Activated CD8-positive, alpha-beta T cell treated with anti-CD3 and anti-CD28 coated beads, Interleukin-2, amount 10 ng/mL, durations not matched to agents 7 days and 5 days (primary cell): ENCODE measurements around the gene SLC22A4. TPM values are rescaled to one million over a fixed set of nuclear protein-coding genes. Genes with fewer than 3 reads are reported as not detected.

ENCODE experiments used
- ATAC-seq: fragments of 150-1000 bp; cut with Tn5 transposase; one replicate; pipeline ENCODE4 v1.10.0; 2021; ENCODE audit warnings: moderate library complexity
- CTCF ChIA-PET: fragments of 350-600 bp; sonication (Branson Sonifier 250); formaldehyde crosslinking; loops from one replicate; lab custom pipeline; 2021; ENCODE audit warnings: antibody characterized with exemption; lab: Charles Lee
- POLR2A ChIA-PET: fragments of 350-600 bp; sonication (Branson Sonifier 250); formaldehyde crosslinking; loops from one replicate; lab custom pipeline; 2021; ENCODE audit warnings: antibody characterized with exemption; lab: Charles Lee
- DNase-seq: peaks from one replicate; pipeline ENCODE4 v3.0.0-alpha.2; 2020
- H3K27ac Mint-ChIP-seq: one replicate; pipeline ENCODE4 v1.8.0; 2021; ENCODE audit warnings: mild to moderate bottlenecking, mixed read lengths
- H3K27me3 Mint-ChIP-seq: one replicate; pipeline ENCODE4 v1.8.0; 2021; ENCODE audit warnings: low read depth, mixed read lengths
- H3K36me3 Mint-ChIP-seq: one replicate; pipeline ENCODE4 v1.8.0; 2021; ENCODE audit warnings: low read depth, mixed read lengths
- H3K4me1 Mint-ChIP-seq: one replicate; pipeline ENCODE4 v1.8.0; 2021; ENCODE audit warnings: low read depth, mixed read lengths
- H3K4me3 Mint-ChIP-seq: one replicate; pipeline ENCODE4 v1.8.0; 2021; ENCODE audit warnings: mild to moderate bottlenecking, mixed read lengths
- H3K9me3 Mint-ChIP-seq: one replicate; pipeline ENCODE4 v1.8.0; 2022; ENCODE audit warnings: mixed read lengths; ENCODE audit not compliant: insufficient read depth
- total RNA-seq, 2 experiments: library from RNA; stranded (reverse); gene quantifications; one replicate each; pipeline ENCODE4 v1.2.3, GENCODE V29; 2021

SLC22A4 gene
- total RNA-seq, 2 experiments from 2014 or later = not detected

DNA sequence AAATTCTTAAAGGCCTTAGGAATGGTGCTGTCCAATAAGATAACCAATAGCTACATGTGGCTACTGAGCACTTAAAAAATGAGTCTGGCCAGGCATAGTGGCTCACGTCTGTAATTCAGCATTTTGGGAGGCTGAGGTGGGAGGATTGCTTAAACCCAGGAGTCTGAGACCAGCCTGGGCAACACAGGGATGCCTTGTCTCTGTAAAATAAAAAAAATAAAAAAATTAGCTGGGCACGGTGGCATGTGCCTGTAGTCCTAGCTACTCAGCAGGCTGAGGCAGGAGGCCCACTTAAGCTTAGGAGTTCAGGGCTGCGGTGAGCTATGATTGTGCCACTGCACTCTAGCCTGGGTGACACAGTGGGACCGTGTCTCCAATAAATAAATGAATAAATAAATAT, 74.0 kb downstream of the SLC22A4 start:
- H3K4me3 Mint-ChIP-seq = no peak overlapping the region
- H3K9me3 Mint-ChIP-seq = no peaks in the 10 kb centered on the region
- ChIA-PET POLR2A (no interaction called here), CTCF (interaction anchor here (0.7 to 2.5 kb wide), 6 partner anchors 13 to 369 kb away, joined by 3 to 6 read pairs (median 4); partner anchors contain the start of gene KIF3A)
- no peak overlapping the region for H3K27ac Mint-ChIP-seq
- ATAC-seq = no peak
- DNase-seq = no peak
- H3K27me3 Mint-ChIP-seq = no peaks in the 10 kb centered on the region
- H3K36me3 Mint-ChIP-seq = no peaks in the 10 kb centered on the region
- H3K4me1 Mint-ChIP-seq = peaks cover 21% of the 10 kb centered on the region

DNA sequence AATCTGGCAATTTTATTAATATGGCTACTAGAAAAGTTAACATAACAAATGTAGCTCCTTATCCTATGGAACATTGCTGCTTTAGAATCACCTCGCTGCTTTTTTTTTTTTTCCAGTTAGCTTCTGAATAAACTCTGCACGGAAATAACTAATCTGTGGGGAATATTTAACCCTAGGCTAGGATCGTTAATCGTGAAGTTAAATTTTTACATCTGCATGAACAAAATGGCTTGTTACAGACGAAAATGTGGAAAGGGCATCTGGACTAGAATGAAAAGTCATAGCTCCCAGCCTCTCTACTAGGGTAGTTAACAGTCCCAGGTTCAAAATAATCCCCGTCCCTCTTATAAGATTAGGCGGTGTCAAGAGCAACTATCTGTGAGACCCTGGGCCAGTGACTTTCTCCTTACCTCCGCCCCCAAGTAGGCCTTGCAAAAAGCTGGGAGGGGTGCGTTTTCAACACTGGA, 74.8 kb downstream of the SLC22A4 start:
- DNase-seq = no peak
- Mint-ChIP-seq H3K9me3 (no peaks in the 10 kb centered on the region), H3K27me3 (no peaks in the 10 kb centered on the region), H3K36me3 (no peaks in the 10 kb centered on the region), H3K4me3 (peak overlapping the region; percentile 73), H3K27ac (peak overlapping the region; percentile 55), H3K4me1 (peaks cover 21% of the 10 kb centered on the region)
- CTCF ChIA-PET = interaction anchor here (0.7 to 2.5 kb wide), 15 partner anchors 10 to 452 kb away, joined by 3 to 12 read pairs (median 4); partner anchors contain the start of genes KIF3A and SLC22A4
- POLR2A ChIA-PET = interaction anchor here (0.6 to 2.1 kb wide), 7 partner anchors 42 to 1047 kb away, joined by 3 to 6 read pairs (median 3); partner anchors contain the start of genes IL3, IRF1 and SLC22A4
- ATAC-seq = no peak

DNA sequence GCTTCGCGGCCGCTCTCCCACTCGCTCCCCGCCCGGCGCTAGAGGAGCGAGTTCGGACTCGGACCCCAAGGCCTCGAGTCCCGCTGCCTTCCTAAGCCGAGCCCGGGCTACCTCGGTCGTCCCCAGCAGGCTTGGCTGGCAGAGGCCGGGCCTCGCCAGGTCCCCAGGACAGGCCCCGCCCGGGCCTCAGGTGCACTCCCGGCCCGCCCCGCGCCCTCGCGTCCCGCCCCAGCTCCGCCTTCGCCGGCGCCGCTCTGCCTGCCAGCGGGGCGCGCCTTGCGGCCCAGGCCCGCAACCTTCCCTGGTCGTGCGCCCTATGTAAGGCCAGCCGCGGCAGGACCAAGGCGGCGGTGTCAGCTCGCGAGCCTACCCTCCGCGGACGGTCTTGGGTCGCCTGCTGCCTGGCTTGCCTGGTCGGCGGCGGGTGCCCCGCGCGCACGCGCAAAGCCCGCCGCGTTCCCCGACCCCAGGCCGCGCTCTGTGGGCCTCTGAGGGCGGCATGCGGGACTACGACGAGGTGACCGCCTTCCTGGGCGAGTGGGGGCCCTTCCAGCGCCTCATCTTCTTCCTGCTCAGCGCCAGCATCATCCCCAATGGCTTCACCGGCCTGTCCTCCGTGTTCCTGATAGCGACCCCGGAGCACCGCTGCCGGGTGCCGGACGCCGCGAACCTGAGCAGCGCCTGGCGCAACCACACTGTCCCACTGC, 75.4 kb downstream of the SLC22A4 start, which contains the start of gene SLC22A5:
TSS of gene SLC22A5 (plus strand) at position 237 of the 707 bp plus-strand sequence. CDS start at position 500, 263 bp downstream.
- H3K4me1 Mint-ChIP-seq = peaks cover 21% of the 10 kb centered on the region
- peak; percentile 72 for DNase-seq
- no peaks in the 10 kb centered on the region for H3K27me3 Mint-ChIP-seq
- POLR2A ChIA-PET = interaction anchor here (0.6 to 2.1 kb wide), 8 partner anchors 41 to 1046 kb away, joined by 3 to 6 read pairs (median 3); partner anchors contain the start of genes IL3, IRF1 and SLC22A4
- no peaks in the 10 kb centered on the region for H3K9me3 Mint-ChIP-seq
- peak; percentile 97 for ATAC-seq
- peak within 1 kb of the TSS; percentile 73 for H3K4me3 Mint-ChIP-seq
- H3K36me3 Mint-ChIP-seq = no peaks in the 10 kb centered on the region
- CTCF ChIA-PET = interaction anchor here (0.7 to 2.5 kb wide), 14 partner anchors 9 to 451 kb away, joined by 3 to 12 read pairs (median 4); partner anchors contain the start of genes KIF3A and SLC22A4
- H3K27ac Mint-ChIP-seq = peak within 1 kb of the TSS; percentile 73

DNA sequence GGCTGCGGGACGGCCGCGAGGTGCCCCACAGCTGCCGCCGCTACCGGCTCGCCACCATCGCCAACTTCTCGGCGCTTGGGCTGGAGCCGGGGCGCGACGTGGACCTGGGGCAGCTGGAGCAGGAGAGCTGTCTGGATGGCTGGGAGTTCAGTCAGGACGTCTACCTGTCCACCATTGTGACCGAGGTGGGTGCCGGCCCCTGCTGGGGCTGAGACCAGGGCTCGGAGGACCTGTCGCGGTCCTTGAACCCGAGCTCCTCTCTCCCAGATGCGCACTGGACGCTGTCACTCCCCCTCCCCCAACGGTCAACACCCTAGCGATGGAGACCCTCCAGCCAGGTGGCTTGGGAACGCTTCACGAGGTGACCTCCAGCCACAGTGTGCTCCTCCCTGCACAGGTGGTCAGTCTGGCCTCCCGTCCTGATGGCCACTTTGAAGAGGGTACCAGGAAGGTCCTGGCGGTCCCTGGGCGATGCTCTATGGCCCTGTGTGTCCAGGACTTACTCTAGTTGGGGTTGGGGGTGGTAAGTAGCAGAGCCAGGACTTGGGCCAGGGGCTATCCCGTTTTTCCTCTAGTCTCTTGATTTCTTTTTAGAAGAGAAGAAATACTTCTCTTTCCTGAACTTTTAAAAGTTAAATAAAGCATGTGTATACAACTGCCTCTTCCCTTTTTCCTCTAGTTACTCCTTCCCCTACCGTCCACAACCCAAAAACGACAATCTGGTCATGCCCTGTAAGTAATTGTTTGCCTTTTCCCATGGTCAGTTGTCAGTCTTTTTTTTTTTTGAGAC, 76.2 kb downstream of the SLC22A4 start:
- Mint-ChIP-seq H3K4me3 (peak overlapping the region; percentile 73), H3K27ac (peak overlapping the region; percentile 73), H3K36me3 (no peaks in the 10 kb centered on the region), H3K9me3 (no peaks in the 10 kb centered on the region), H3K27me3 (no peaks in the 10 kb centered on the region), H3K4me1 (peaks cover 21% of the 10 kb centered on the region)
- ATAC-seq = no peak
- ChIA-PET POLR2A (interaction anchor here (0.6 to 2.1 kb wide), 3 partner anchors 77 to 142 kb away, joined by 3 to 6 read pairs (median 4); partner anchors contain the start of gene IRF1), CTCF (interaction anchor here (0.7 to 2.5 kb wide), 9 partner anchors 9 to 450 kb away, joined by 3 to 8 read pairs (median 4); no protein-coding TSS in a partner anchor)
- DNase-seq = no peak

DNA sequence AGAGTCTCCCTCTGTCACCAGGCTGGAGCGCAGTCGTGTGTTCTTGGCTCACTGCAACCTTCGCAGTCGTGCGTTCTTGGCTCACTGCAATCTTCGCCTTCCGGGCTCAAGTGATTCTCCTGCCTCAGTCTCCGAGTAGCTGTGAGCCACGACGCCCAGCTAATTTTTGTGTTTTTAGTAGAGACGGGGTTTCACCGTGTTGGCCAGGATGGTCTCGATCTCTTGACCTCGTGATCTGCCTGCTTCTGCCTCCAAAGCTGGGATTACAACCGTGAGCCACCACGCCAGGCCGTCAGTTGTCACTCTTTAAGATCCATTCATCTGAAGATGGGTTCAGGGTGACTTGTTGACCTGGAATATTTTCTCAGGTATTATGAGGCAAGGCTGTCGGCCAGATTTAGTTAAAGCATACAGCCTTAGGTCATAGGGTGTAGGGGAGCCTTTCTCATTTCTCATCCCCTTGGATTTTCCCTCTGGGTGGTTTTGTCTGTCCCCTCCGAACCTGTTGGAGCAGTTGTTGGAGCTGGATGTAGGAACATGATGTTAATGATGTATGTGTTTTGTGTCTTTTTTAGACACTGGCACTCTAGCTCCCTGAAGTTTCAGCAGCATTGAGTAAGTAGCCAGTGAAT, 76.9 kb downstream of the SLC22A4 start:
- no peaks in the 10 kb centered on the region for H3K9me3 Mint-ChIP-seq
- H3K4me1 Mint-ChIP-seq = peaks cover 21% of the 10 kb centered on the region
- POLR2A ChIA-PET = no interaction called here
- DNase-seq (no peak), ATAC-seq (no peak)
- H3K4me3 Mint-ChIP-seq = peak overlapping the region; percentile 73
- H3K27ac Mint-ChIP-seq = peak overlapping the region; percentile 73
- CTCF ChIA-PET = interaction anchor here (0.7 to 1.7 kb wide), 7 partner anchors 14 to 308 kb away, joined by 3 to 4 read pairs (median 3); no protein-coding TSS in a partner anchor
- no peaks in the 10 kb centered on the region for H3K27me3 Mint-ChIP-seq
- H3K36me3 Mint-ChIP-seq = no peaks in the 10 kb centered on the region

DNA sequence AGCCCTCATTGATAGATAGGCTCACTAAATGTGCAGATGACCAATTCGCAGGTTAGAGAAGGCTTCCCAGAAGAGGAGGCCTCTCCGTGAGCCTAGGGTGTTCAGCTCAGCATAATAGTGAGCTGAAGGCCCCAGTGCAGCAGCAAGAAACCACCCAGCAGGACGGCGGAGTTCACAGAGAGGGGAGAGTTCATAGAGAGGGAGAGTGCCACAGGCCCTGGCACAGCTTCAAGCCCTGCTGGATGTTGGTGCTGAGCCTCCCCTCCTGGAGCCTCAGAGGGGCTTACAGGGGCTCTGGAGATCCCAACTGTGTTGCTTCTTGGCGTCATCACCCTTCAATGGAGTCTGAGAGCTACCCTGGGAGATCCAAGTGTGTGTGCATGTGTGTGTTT, 77.4 kb downstream of the SLC22A4 start:
- ChIA-PET CTCF (interaction anchor here (0.7 to 1.7 kb wide), 6 partner anchors 13 to 308 kb away, joined by 3 to 4 read pairs (median 3); no protein-coding TSS in a partner anchor), POLR2A (no interaction called here)
- H3K4me1 Mint-ChIP-seq = peaks cover 21% of the 10 kb centered on the region
- H3K4me3 Mint-ChIP-seq = no peak overlapping the region
- H3K36me3 Mint-ChIP-seq = no peaks in the 10 kb centered on the region
- DNase-seq (no peak), ATAC-seq (no peak)
- H3K9me3 Mint-ChIP-seq = no peaks in the 10 kb centered on the region
- H3K27me3 Mint-ChIP-seq = no peaks in the 10 kb centered on the region
- H3K27ac Mint-ChIP-seq = no peak overlapping the region

DNA sequence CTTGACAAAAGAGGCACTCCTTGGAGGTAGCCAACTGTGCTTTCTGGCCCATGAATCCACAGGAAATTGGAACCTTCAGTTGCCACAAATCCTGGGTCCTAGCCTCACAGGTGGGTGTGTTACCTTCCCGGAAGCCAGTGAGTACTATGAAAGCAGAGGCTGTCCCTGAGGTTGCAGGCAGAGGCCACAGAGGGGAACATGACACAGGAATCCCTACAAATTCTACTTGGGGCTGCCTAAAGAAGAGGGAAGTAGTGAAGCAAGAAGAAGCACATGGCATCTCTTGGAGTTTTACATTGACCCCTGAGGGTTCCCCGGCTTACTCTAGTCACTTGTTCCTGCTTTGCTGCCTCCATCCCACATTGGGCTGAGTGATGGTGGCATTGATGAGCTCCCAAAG, 77.9 kb downstream of the SLC22A4 start:
- ChIA-PET CTCF (interaction anchor here (0.7 to 1.7 kb wide), 5 partner anchors 14 to 309 kb away, joined by 3 to 4 read pairs (median 3); no protein-coding TSS in a partner anchor), POLR2A (interaction anchor here (0.8 kb wide), 1 partner anchor 374 kb away, joined by 3 read pairs; no protein-coding TSS in a partner anchor)
- no peaks in the 10 kb centered on the region for H3K9me3 Mint-ChIP-seq

DNA sequence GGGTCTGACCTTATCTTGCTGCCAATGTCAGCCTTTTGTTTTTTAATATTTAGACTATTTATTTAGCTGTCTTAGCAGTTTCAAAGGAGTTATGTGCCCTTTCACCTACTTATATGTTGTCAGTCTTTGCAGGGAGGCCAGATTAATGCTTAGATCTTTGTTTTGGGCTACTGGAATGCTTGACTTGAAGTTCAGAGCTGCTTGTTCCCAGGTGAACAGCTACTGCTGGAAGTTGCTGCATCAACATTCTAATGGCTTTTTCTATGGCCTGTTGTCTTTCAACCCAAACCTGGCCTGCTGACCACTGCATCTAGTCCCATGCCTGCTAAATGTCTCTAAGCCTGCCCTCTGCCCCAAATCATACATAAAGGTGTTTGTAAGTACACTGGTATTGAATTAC, 78.3 kb downstream of the SLC22A4 start:
- DNase-seq = no peak
- Mint-ChIP-seq H3K27me3 (no peaks in the 10 kb centered on the region), H3K36me3 (no peaks in the 10 kb centered on the region), H3K27ac (no peak overlapping the region), H3K9me3 (no peaks in the 10 kb centered on the region), H3K4me3 (no peak overlapping the region), H3K4me1 (peaks cover 21% of the 10 kb centered on the region)
- no peak for ATAC-seq
- CTCF ChIA-PET = no interaction called here
- POLR2A ChIA-PET = interaction anchor here (0.8 kb wide), 1 partner anchor 374 kb away, joined by 3 read pairs; no protein-coding TSS in a partner anchor

More for the DNA sequence above, 77.9 kb downstream of the SLC22A4 start:
- no peak for DNase-seq
- Mint-ChIP-seq H3K27me3 (no peaks in the 10 kb centered on the region), H3K4me3 (no peak overlapping the region), H3K36me3 (no peaks in the 10 kb centered on the region), H3K27ac (no peak overlapping the region), H3K4me1 (peaks cover 21% of the 10 kb centered on the region)
- no peak for ATAC-seq

DNA sequence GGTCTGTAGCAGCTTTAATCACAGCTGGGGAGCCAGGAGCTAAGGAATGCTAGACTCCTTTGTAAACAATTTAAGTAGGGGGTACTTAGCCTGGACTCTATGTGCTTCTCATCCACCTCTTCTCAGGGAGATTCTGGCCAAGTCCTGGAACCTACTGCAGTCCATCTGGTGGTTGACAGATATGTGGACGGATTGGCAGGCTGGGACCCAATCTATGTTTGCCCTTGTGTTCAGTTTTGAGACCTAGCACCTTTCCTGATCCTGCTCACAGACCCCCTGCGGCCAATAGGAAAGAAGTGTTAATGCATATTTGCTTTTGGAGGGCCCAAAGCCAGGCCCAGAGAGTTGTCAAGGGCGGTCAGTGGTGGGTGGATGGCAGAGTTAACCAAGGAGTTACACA, 81.8 kb downstream of the SLC22A4 start:
- Mint-ChIP-seq H3K27ac (no peak overlapping the region), H3K4me3 (no peak overlapping the region), H3K36me3 (no peaks in the 10 kb centered on the region), H3K27me3 (no peaks in the 10 kb centered on the region), H3K9me3 (no peaks in the 10 kb centered on the region), H3K4me1 (peaks cover 11% of the 10 kb centered on the region)
- CTCF ChIA-PET = interaction anchor here (0.9 to 1.7 kb wide), 2 partner anchors 10 to 11 kb away, joined by 3 to 6 read pairs; no protein-coding TSS in a partner anchor
- ATAC-seq (no peak), DNase-seq (no peak)
- POLR2A ChIA-PET = no interaction called here

DNA sequence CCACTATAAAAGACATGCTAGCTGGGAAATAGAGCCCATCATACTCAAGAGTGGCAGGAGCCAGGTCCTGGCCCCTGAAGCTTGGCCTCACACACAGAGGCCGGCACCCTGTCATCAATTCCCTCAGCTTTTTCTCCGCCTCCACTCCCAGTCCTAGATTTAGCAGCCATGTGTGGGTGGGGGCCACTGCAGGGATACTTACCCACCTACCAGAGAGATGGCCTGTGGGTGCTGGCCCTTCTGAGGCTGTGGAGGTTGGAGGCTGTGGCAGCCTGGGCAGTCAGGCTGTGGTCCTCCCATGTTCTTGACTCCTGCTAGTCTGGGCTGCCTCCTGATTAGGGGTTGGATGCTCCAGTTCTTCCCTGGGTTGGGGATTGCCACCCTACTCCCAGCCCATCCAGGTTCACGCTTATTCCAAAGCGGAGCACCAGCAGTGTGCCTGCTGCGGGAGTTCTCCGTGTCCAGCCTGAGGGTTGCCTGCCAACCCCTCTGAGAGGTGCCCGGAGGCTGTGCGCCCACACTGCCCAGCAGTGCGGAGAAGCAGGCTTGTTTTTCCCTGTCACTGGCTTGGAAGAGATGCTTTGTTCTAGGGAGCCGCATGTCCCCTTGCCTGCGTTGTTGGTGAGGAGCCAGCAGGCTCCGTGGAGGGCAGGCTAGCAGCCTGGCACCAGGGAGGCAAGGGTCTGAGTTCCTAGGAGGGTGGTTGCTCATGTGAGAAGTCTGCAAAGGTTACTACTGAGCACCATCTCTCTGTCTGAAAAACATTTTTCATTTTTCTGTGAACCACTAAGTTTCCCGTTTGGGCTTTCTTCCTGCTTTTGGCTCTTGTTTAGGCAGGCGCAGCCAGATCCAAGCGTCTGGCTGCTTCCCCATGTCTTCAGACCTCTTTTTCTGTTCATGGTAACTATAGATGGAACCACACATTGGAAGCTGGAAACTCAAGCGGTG, 82.8 kb downstream of the SLC22A4 start:
- H3K4me1 Mint-ChIP-seq = peaks cover 9% of the 10 kb centered on the region
- H3K9me3 Mint-ChIP-seq = no peaks in the 10 kb centered on the region
- ChIA-PET CTCF (interaction anchor here (0.9 to 1.1 kb wide), 2 partner anchors 9 to 506 kb away, joined by 3 read pairs; no protein-coding TSS in a partner anchor), POLR2A (no interaction called here)
- H3K36me3 Mint-ChIP-seq = no peaks in the 10 kb centered on the region
- DNase-seq = no peak
- no peak for ATAC-seq
- H3K4me3 Mint-ChIP-seq = no peak overlapping the region
- H3K27me3 Mint-ChIP-seq = no peaks in the 10 kb centered on the region
- H3K27ac Mint-ChIP-seq = no peak overlapping the region
